NCI-H146 treated with DMSO at 0.1 percent for 48 hours (cell line): ENCODE results near the gene CYP39A1.

Experiments
- DNase-seq: peaks from one replicate; lab custom pipeline; 2025; ENCODE audit not compliant: unreplicated experiment; lab: John Stamatoyannopoulos, UW

Gene CYP39A1

GRCh38 chr6:46592740-46593139, 59.9 kb downstream of the CYP39A1 start:
- DNase-seq: no peak

GRCh38 chr6:46592046-46592445, 60.6 kb downstream of the CYP39A1 start:
- DNase-seq: no peak

DNA sequence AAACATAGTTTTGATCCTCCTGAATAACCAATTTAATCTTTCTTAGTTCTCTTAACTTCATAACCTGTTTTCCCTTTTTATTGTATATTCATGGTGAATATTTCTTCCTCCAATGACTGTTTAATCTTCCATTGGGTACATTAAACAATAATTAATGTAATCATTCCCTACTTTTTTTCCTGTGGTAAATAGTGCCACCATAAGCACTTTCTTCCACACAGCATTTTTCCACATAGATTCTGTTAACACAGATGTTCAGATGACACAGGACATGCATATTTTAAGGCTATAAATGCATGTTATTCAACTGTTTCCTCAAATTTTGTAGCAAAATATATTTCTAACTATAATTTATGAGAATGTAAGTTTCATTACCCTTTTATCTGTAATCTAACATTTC, 61.9 kb downstream of the CYP39A1 start:
- no peak for DNase-seq

- DNase-seq: no peak
Measured at GRCh38 chr6:46586906-46587305, 65.7 kb downstream of the CYP39A1 start.

- no peak for DNase-seq
Measured at GRCh38 chr6:46584586-46584985, 68.0 kb downstream of the CYP39A1 start.

- DNase-seq: no peak
Measured at GRCh38 chr6:46583721-46584120, 68.9 kb downstream of the CYP39A1 start.

GRCh38 chr6:46583081-46583480, 69.5 kb downstream of the CYP39A1 start:
- DNase-seq: no peak

DNA sequence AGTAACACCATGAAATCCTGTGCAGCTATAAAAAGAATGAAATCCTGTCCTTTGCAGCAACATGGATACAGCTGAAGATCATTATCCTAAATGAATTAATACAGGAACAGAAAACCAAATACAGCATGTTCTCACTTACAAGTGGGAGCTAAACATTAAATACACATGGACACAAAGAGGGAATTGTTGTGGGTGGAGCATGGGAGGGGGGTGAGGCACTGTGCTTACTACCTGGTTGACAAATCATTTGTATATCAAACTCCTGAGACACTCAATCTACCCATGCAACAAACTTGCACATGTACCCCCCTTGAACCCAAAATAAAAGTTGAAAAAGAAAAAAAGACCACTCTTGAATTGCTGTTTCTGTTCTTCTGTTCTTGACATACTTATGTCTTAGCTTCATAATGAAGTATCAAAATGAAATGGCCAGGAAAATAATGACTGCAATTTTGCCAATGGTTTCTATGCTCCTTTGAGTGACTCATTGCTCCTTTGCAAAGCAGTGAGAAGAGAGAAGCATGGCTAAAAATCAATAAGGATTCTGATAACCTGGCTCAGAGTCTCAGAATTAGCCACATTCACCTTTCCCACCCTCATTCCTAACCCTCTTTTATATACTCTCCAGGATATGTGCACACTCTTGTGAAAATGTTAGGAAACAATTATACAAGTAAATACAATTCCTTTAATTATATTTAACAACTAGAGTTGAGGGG, 71.0 kb downstream of the CYP39A1 start:
- DNase-seq: no peak

DNA sequence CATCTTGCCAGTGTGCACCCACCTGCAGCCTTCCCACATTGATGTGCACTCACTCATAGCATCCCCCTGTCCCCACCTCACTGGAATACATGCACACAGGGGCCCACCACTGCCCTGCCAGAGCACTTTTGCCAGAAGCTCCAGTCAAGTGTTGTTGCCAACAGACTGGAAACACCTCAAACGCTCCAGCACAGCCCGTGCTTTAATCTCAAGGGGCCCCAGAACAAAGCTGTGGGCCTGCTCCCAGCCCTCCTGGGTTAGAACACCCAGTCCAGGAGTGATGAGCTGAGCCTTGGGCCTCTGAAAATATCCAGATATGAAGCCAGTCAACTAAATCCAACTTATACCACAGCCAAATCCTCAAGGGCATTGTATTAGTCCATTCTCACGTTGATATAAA, 77.1 kb downstream of the CYP39A1 start:
- no peak for DNase-seq

- no peak for DNase-seq
Measured at GRCh38 chr6:46573140-46573539, 79.5 kb downstream of the CYP39A1 start.

GRCh38 chr6:46565531-46565930, 87.1 kb downstream of the CYP39A1 start:
- no peak for DNase-seq

DNA sequence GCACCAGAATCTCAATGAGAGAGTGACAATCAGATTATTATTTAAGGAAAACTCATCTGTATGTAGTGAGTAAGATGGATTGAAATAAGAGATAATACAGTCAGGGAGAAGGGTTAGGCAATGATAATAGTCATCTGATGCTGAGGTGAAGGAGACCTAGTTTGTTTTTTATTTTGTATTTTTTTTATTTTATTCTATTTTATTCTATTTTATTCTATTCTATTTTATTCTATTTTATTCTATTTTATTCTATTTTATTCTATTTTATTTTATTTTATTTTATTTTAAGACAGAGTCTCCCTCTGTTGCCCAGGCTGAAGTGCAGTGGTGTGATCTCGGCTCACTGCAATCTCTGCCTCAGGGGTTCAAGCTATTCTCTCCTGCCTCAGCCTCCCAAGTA, 88.7 kb downstream of the CYP39A1 start:
- no peak for DNase-seq

DNA sequence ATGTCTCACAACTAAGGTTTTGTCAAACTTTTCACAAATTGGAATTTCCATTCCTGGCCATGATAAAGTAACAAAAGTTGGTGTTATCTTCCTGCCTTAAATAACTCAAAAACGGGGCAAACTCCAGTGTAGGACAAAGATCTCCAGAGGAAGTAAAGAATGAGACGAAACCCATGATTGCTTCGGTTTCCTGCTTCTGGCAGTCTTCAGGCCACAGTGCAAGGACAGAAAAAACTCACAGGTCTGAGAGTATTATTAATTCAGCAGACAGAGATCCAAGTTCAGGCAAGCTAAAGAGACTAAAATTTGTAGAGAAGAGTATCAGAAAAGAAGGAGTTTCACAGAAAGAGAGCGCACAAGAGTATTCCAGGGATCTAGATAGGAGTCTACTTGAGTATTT, 96.6 kb downstream of the CYP39A1 start:
- DNase-seq: no peak

GRCh38 chr6:46555129-46555528, 97.5 kb downstream of the CYP39A1 start:
- DNase-seq: no peak

GRCh38 chr6:46549155-46549554, 103.5 kb downstream of the CYP39A1 start:
- no peak for DNase-seq

GRCh38 chr6:46541556-46541955, 111.1 kb downstream of the CYP39A1 start:
- DNase-seq: no peak

DNA sequence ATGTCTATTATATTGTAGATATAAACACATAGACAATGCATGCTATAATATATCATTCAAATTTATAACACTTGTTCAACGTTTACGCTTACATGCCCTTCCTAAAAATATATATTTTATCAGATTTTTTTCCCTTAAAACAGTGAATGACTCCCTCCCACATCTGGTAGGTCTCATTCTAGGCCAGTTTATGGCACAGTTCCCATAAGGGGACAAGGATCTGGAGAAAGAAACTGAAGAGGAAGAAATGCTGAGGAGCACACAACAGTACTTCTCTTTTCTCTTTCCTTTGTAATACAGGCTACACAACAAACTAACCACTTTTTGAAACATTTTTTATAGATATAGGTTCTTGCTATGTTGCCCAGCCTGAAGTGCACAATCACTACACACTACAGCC, 112.8 kb downstream of the CYP39A1 start:
- no peak for DNase-seq

DNA sequence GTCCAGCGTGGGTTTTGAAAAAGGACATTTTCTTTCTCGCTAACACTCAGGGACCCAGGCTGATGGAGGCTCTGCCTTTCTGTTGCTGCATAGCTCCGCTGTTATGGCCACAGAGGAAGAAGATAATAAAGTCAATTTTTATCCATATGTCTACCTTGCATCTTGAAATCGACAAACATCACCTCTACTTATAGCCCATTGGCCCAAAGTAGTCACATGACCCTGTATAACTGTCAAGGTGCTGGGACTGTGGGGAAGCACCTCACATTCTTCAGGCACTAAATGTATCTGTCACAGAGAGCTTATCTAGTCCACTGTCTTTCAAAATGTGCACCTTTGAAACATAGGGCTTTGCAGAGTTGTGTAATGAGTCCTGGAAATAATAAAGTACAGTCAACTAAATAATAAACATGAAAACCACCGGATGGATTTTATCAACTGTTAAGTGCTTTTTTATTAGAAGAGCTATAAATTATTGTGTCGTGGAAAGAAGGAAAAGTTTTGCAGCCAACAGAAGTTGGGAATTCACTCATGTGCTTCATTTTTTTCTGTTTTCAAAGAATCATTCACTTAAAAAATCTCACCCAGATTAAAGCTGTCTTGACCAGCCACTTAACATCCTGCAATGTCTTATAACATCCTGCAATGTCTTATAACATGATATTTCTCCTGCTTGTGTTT, 113.7 kb downstream of the CYP39A1 start:
- DNase-seq: no peak

GRCh38 chr6:46530896-46531295, 121.7 kb downstream of the CYP39A1 start:
- no peak for DNase-seq

GRCh38 chr6:46528961-46529750, 123.5 kb downstream of the CYP39A1 start:
- DNase-seq: no peak

DNA sequence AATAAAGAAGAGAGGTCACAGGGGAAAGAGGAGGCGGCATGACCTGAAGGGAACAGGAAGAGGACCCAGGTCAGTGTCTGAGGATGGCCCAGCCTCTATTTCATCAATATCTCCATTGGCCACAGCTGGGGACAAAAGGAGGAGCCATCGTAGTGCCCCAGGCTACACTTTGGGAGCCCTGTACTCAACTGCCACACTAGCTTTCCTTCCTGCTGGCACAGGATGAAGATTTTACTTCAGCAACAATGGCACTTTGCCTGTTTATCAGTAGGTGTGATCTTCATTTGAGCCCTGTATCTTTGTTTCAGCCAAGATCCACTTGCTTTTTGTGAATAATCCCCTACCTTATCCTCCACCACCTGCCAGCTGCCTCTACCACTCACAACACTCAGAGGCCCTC, 126.0 kb downstream of the CYP39A1 start:
- DNase-seq: no peak

DNA sequence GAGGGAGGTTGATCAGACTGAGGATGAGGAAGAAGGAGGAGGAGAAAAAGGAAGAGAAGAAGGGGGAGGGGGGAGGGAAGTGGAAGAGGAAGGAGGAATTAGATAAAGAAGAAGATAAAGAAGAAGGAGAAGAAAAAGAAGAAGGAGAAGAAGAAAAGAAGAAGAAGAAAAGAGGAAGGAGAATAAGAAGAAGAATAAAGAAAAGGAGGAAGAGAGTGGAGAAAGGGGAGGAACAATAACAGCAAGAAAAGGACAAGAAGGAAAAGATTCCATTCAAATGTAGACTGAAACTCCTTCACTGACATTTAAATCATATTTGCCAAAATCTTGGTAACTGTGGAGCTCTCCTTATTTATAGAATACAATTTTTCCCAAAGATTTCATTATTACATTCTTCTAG, 127.0 kb downstream of the CYP39A1 start:
- no peak for DNase-seq
